Measurements from ENCODE around the gene SLC6A18. TPM values are rescaled to one million over a fixed set of nuclear protein-coding genes. Genes with fewer than 3 reads are reported as not detected.

The SLC6A18 gene
- total and polyA plus RNA-seq, 2 of the 13 experiments (the other 11 are each of a cell fraction or from before 2014, with no cell fraction given) = not detected

- TF ChIP-seq ZNF570 (CRISPR knock-in tag; IDR thresholded peaks at IDR 0.05; ENCODE audit: borderline replicate concordance) = no peak
- TF ChIP-seq MTA1 (CRISPR knock-in tag; IDR thresholded peaks at IDR 0.05; ENCODE audit: borderline replicate concordance) = peak; percentile 65; the same call in 1 of the 2 replicates
- TF ChIP-seq ZNF530 (CRISPR knock-in tag; IDR thresholded peaks at IDR 0.05; ENCODE audit: low read depth) = no peak
- TF ChIP-seq, protein P1, sequence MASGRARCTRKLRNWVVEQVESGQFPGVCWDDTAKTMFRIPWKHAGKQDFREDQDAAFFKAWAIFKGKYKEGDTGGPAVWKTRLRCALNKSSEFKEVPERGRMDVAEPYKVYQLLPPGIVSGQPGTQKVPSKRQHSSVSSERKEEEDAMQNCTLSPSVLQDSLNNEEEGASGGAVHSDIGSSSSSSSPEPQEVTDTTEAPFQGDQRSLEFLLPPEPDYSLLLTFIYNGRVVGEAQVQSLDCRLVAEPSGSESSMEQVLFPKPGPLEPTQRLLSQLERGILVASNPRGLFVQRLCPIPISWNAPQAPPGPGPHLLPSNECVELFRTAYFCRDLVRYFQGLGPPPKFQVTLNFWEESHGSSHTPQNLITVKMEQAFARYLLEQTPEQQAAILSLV (CRISPR knock-in tag; IDR thresholded peaks at IDR 0.05; ENCODE audit: borderline replicate concordance) = no peak; the same call in 1 of the 2 replicates
- 0 out of 2 replicates have a peak, but pooled peaks have one; percentile 28 for TF ChIP-seq ZNF124 (CRISPR knock-in tag; IDR thresholded peaks at IDR 0.05)
- peak; percentile 79 for TF ChIP-seq HOXA3 (CRISPR knock-in tag; IDR thresholded peaks at IDR 0.05)
- TF ChIP-seq RFXAP (CRISPR knock-in tag; IDR thresholded peaks at IDR 0.05; ENCODE audit: borderline replicate concordance) = peak; percentile 43; the same call in 1 of the 2 replicates
- no peak for TF ChIP-seq NRL (CRISPR knock-in tag; IDR thresholded peaks at IDR 0.05; ENCODE audit: borderline replicate concordance)
- peak; percentile 87 for TF ChIP-seq ZBTB34 (CRISPR knock-in tag; IDR thresholded peaks at IDR 0.05)
- TF ChIP-seq, protein P2, sequence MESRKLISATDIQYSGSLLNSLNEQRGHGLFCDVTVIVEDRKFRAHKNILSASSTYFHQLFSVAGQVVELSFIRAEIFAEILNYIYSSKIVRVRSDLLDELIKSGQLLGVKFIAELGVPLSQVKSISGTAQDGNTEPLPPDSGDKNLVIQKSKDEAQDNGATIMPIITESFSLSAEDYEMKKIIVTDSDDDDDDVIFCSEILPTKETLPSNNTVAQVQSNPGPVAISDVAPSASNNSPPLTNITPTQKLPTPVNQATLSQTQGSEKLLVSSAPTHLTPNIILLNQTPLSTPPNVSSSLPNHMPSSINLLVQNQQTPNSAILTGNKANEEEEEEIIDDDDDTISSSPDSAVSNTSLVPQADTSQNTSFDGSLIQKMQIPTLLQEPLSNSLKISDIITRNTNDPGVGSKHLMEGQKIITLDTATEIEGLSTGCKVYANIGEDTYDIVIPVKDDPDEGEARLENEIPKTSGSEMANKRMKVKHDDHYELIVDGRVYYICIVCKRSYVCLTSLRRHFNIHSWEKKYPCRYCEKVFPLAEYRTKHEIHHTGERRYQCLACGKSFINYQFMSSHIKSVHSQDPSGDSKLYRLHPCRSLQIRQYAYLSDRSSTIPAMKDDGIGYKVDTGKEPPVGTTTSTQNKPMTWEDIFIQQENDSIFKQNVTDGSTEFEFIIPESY (CRISPR knock-in tag; IDR thresholded peaks at IDR 0.05) = no peak
- peak; percentile 95; the same call in 1 of the 2 replicates for TF ChIP-seq ZNF292 (CRISPR knock-in tag; IDR thresholded peaks at IDR 0.05; ENCODE audit: borderline replicate concordance, low read depth)
- TF ChIP-seq ZSCAN12 (CRISPR knock-in tag; IDR thresholded peaks at IDR 0.05) = no peak
- TF ChIP-seq CREM (IDR thresholded peaks at IDR 0.05) = peak; percentile 16; the same call in 1 of the 2 replicates
- no peak for TF ChIP-seq CREM (CRISPR knock-in tag; IDR thresholded peaks at IDR 0.05)
- no peak for TF ChIP-seq HOXA7 (CRISPR knock-in tag; IDR thresholded peaks at IDR 0.05)
- TF ChIP-seq ZNF574 (CRISPR knock-in tag; IDR thresholded peaks at IDR 0.05) = peak; percentile 65
- 0 out of 2 replicates have a peak, but pooled peaks have one; percentile 9 for TF ChIP-seq SIX1 (CRISPR knock-in tag; IDR thresholded peaks at IDR 0.05; ENCODE audit: borderline replicate concordance)
- no peak for TF ChIP-seq ZNF775 (CRISPR knock-in tag; IDR thresholded peaks at IDR 0.05; ENCODE audit: borderline replicate concordance)
- peak in 1 of 2 experiments; percentile 72; a peak in 2 of 4 replicates for TF ChIP-seq EP300 (IDR thresholded peaks at IDR 0.05; ENCODE audit: low read depth in 2 of 2, low read length in 2 of 2)
- peak; percentile 82 for TF ChIP-seq EP300 (CRISPR knock-in tag; IDR thresholded peaks at IDR 0.05; ENCODE audit: borderline replicate concordance)
- peak; percentile 56; the same call in 1 of the 2 replicates for TF ChIP-seq ZNF766 (CRISPR knock-in tag; IDR thresholded peaks at IDR 0.05; ENCODE audit: borderline replicate concordance)
- TF ChIP-seq KAT2B (IDR thresholded peaks at IDR 0.05; ENCODE audit: borderline replicate concordance, low read depth, low read length) = no peak
Observed at GRCh38 chr5:1185629-1186350, 39.4 kb upstream of the SLC6A18 start (continued).

All from HepG2 (cell line).